Measurements from ENCODE around the gene EPHB2.

Gene EPHB2

GRCh38 chr1:22782406-22782805, 71.8 kb downstream of the EPHB2 start:
- no peaks in the 10 kb centered on the region for H3K27me3 ChIP-seq (ENCODE audit: control insufficient read depth, insufficient read depth, low read length)
- H3K4me3 ChIP-seq (ENCODE audit: low read depth, low read length), result no peak overlapping the region
- H3K27ac ChIP-seq (ENCODE audit: low read depth, low read length), result no peak overlapping the region
- H3K4me1 ChIP-seq (ENCODE audit: control insufficient read depth, insufficient read depth, low read length), result peaks cover 12% of the 10 kb centered on the region; the same call in 1 of the 2 replicates
- H3K9ac ChIP-seq (ENCODE audit: low read length), result no peak overlapping the region
- no peaks in the 10 kb centered on the region for H3K9me3 ChIP-seq (ENCODE audit: control insufficient read depth, insufficient read depth, low read depth, low read length)
- H3K36me3 ChIP-seq (ENCODE audit: control insufficient read depth, insufficient read depth, low read length), result no peaks in the 10 kb centered on the region

DNA sequence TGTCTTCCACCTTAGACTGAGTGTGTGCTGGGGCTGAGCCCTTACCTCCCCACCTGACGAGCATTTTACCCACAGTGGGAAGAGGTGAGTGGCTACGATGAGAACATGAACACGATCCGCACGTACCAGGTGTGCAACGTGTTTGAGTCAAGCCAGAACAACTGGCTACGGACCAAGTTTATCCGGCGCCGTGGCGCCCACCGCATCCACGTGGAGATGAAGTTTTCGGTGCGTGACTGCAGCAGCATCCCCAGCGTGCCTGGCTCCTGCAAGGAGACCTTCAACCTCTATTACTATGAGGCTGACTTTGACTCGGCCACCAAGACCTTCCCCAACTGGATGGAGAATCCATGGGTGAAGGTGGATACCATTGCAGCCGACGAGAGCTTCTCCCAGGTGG, 73.7 kb downstream of the EPHB2 start:
- Histone ChIP-seq H3K4me3 (ENCODE audit: low read depth, low read length) (no peak overlapping the region), H3K4me1 (ENCODE audit: control insufficient read depth, insufficient read depth, low read length) (peaks cover 11% of the 10 kb centered on the region; the same call in 1 of the 2 replicates), H3K27me3 (ENCODE audit: control insufficient read depth, insufficient read depth, low read length) (no peaks in the 10 kb centered on the region), H3K9ac (ENCODE audit: low read length) (no peak overlapping the region), H3K9me3 (ENCODE audit: control insufficient read depth, insufficient read depth, low read depth, low read length) (no peaks in the 10 kb centered on the region), H3K27ac (ENCODE audit: low read depth, low read length) (no peak overlapping the region), H3K36me3 (ENCODE audit: control insufficient read depth, insufficient read depth, low read length) (no peaks in the 10 kb centered on the region)

DNA sequence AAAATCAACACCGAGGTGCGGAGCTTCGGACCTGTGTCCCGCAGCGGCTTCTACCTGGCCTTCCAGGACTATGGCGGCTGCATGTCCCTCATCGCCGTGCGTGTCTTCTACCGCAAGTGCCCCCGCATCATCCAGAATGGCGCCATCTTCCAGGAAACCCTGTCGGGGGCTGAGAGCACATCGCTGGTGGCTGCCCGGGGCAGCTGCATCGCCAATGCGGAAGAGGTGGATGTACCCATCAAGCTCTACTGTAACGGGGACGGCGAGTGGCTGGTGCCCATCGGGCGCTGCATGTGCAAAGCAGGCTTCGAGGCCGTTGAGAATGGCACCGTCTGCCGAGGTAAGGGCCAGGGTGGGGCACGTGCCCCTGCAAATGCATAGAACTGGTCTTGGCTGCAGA, 74.1 kb downstream of the EPHB2 start:
- Histone ChIP-seq H3K9ac (ENCODE audit: low read length) (no peak overlapping the region), H3K4me3 (ENCODE audit: low read depth, low read length) (no peak overlapping the region), H3K27ac (ENCODE audit: low read depth, low read length) (no peak overlapping the region), H3K9me3 (ENCODE audit: control insufficient read depth, insufficient read depth, low read depth, low read length) (no peaks in the 10 kb centered on the region), H3K4me1 (ENCODE audit: control insufficient read depth, insufficient read depth, low read length) (peaks cover 15% of the 10 kb centered on the region), H3K36me3 (ENCODE audit: control insufficient read depth, insufficient read depth, low read length) (no peaks in the 10 kb centered on the region), H3K27me3 (ENCODE audit: control insufficient read depth, insufficient read depth, low read length) (no peaks in the 10 kb centered on the region)

DNA sequence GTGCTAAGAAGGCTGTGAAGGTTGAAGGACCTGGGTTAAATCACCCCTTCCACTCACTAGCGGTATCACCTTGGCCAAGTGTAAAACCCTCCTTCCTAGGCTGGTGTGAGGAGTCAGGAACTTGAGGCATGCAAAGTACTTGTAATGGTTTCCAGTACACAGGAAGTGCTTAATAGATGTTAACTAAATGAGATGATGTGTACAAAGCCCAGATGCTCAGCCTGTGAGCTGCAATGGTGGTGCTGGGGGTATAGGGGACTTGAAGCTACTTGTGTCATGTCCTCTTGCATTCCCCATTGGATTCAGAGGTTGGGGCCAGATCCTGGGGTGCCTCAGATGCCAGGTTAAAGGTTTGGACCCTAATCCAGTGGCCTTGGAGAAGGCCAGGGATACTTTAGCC, 75.5 kb downstream of the EPHB2 start:
- no peak overlapping the region for H3K4me3 ChIP-seq (ENCODE audit: low read depth, low read length)
- no peak overlapping the region for H3K9ac ChIP-seq (ENCODE audit: low read length)
- no peak overlapping the region for H3K27ac ChIP-seq (ENCODE audit: low read depth, low read length)
- H3K4me1 ChIP-seq (ENCODE audit: control insufficient read depth, insufficient read depth, low read length), result peaks cover 22% of the 10 kb centered on the region
- H3K36me3 ChIP-seq (ENCODE audit: control insufficient read depth, insufficient read depth, low read length), result no peaks in the 10 kb centered on the region
- no peaks in the 10 kb centered on the region for H3K27me3 ChIP-seq (ENCODE audit: control insufficient read depth, insufficient read depth, low read length)
- no peaks in the 10 kb centered on the region for H3K9me3 ChIP-seq (ENCODE audit: control insufficient read depth, insufficient read depth, low read depth, low read length)

DNA sequence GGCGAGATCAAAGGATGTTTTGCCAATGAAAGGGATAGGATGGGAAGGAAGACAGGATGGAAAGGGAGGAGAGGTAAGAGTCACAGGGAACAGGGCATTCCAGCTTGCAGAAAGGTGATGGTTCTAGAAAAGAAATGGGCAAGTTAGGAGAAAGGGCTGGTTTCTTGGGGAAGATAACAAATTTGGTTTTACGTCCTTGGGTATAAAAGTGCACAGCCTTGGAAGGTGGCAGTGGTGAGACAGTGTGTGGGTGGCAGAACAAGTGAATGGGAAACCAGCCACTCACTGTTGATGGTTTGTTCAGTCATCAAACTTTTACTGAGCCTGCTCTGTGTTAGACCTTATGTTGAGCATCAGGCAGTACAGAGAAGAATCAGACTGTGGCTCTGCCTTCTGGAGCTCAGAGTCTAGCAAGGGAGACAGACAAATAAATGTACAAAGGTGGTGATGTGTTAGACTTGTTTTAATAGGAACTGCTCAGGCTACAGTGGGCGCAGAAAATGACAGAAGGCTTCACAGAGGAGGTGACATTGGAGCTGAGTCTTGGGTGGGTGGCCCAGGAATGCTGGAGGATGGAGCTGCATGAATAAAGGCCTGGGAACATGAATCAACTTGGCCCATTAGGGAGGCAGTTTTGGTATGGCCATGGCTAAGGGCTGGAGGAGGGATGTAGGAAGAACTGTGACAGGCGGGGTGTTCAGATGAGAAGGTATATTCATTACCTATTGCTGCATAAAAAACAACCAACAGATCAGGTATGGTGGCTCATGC, 76.3 kb downstream of the EPHB2 start:
- no peak overlapping the region for H3K4me3 ChIP-seq (ENCODE audit: low read depth, low read length)
- H3K9me3 ChIP-seq (ENCODE audit: control insufficient read depth, insufficient read depth, low read depth, low read length), result no peaks in the 10 kb centered on the region
- H3K36me3 ChIP-seq (ENCODE audit: control insufficient read depth, insufficient read depth, low read length), result no peaks in the 10 kb centered on the region
- no peaks in the 10 kb centered on the region for H3K27me3 ChIP-seq (ENCODE audit: control insufficient read depth, insufficient read depth, low read length)
- no peak overlapping the region for H3K27ac ChIP-seq (ENCODE audit: low read depth, low read length)
- H3K9ac ChIP-seq (ENCODE audit: low read length), result no peak overlapping the region
- peaks cover 22% of the 10 kb centered on the region for H3K4me1 ChIP-seq (ENCODE audit: control insufficient read depth, insufficient read depth, low read length)

GRCh38 chr1:22787636-22788035, 77.0 kb downstream of the EPHB2 start:
- H3K4me1 ChIP-seq (ENCODE audit: control insufficient read depth, insufficient read depth, low read length), result peaks cover 22% of the 10 kb centered on the region
- H3K4me3 ChIP-seq (ENCODE audit: low read depth, low read length), result no peak overlapping the region
- H3K27me3 ChIP-seq (ENCODE audit: control insufficient read depth, insufficient read depth, low read length), result no peaks in the 10 kb centered on the region
- H3K9ac ChIP-seq (ENCODE audit: low read length), result no peak overlapping the region
- no peaks in the 10 kb centered on the region for H3K9me3 ChIP-seq (ENCODE audit: control insufficient read depth, insufficient read depth, low read depth, low read length)
- H3K36me3 ChIP-seq (ENCODE audit: control insufficient read depth, insufficient read depth, low read length), result no peaks in the 10 kb centered on the region
- no peak overlapping the region for H3K27ac ChIP-seq (ENCODE audit: low read depth, low read length)

DNA sequence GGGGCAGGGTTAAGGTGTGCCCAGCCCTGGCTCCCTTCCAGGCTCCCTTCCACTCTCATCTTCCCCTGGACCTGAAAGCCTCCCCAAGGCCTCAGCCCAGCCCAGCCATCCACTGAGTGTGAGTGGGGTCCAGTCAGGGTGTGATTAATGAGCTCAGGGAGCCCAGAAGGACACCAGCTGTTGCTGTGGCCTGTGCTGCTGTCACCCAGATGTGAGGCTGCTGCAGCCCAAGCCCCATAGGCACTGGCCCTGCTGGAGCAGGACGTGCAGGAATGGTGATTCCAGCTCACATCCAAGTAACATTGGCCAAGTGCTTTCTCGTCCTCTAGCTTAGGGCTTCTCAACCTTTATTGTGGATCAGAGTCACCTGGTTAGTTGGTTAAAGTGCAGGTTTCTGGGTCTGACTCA, 77.6 kb downstream of the EPHB2 start:
- H3K4me1 ChIP-seq (ENCODE audit: control insufficient read depth, insufficient read depth, low read length), result peaks cover 26% of the 10 kb centered on the region
- H3K4me3 ChIP-seq (ENCODE audit: low read depth, low read length), result no peak overlapping the region
- H3K27me3 ChIP-seq (ENCODE audit: control insufficient read depth, insufficient read depth, low read length), result no peaks in the 10 kb centered on the region
- H3K27ac ChIP-seq (ENCODE audit: low read depth, low read length), result no peak overlapping the region
- H3K9me3 ChIP-seq (ENCODE audit: control insufficient read depth, insufficient read depth, low read depth, low read length), result no peaks in the 10 kb centered on the region
- no peak overlapping the region for H3K9ac ChIP-seq (ENCODE audit: low read length)
- H3K36me3 ChIP-seq (ENCODE audit: control insufficient read depth, insufficient read depth, low read length), result no peaks in the 10 kb centered on the region

- no peaks in the 10 kb centered on the region for H3K36me3 ChIP-seq (ENCODE audit: control insufficient read depth, insufficient read depth, low read length)
- H3K4me3 ChIP-seq (ENCODE audit: low read depth, low read length), result no peak overlapping the region
- H3K9me3 ChIP-seq (ENCODE audit: control insufficient read depth, insufficient read depth, low read depth, low read length), result no peaks in the 10 kb centered on the region
- no peak overlapping the region for H3K9ac ChIP-seq (ENCODE audit: low read length)
- H3K27ac ChIP-seq (ENCODE audit: low read depth, low read length), result no peak overlapping the region
- peaks cover 29% of the 10 kb centered on the region for H3K4me1 ChIP-seq (ENCODE audit: control insufficient read depth, insufficient read depth, low read length)
- H3K27me3 ChIP-seq (ENCODE audit: control insufficient read depth, insufficient read depth, low read length), result no peaks in the 10 kb centered on the region
Measured at GRCh38 chr1:22789356-22789994, 78.8 kb downstream of the EPHB2 start.

GRCh38 chr1:22790232-22791008, 79.8 kb downstream of the EPHB2 start:
- Histone ChIP-seq H3K4me3 (ENCODE audit: low read depth, low read length) (no peak overlapping the region), H3K9me3 (ENCODE audit: control insufficient read depth, insufficient read depth, low read depth, low read length) (no peaks in the 10 kb centered on the region), H3K9ac (ENCODE audit: low read length) (no peak overlapping the region), H3K27me3 (ENCODE audit: control insufficient read depth, insufficient read depth, low read length) (no peaks in the 10 kb centered on the region), H3K27ac (ENCODE audit: low read depth, low read length) (no peak overlapping the region), H3K4me1 (ENCODE audit: control insufficient read depth, insufficient read depth, low read length) (peaks cover 36% of the 10 kb centered on the region), H3K36me3 (ENCODE audit: control insufficient read depth, insufficient read depth, low read length) (no peaks in the 10 kb centered on the region)

DNA sequence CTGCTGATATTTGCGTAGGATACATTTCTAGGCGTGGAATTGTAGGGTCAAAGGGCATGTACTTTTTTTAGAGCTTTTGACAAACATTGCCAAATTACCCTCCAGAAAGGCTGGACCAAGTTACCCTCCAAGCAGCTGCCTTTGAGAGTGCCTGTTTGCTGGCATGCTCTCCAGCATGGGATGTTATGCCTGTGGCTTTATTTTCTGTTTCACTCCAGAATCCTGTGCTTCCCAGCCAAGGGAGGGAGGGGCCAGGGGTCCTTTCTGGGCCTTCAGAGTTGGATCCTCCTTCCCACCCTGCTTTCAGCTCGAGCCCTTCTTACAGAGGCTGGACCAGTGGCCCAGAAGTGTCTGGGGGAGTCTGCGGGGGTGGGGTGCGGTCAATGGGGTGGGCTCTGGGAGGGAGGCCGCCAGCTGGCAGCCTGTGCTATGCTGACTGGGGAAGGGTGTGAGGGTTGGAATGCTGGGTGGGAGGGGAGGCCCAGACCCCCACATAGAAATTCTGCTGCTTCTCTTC, 81.2 kb downstream of the EPHB2 start:
- H3K4me3 ChIP-seq (ENCODE audit: low read depth, low read length), result no peak overlapping the region
- no peaks in the 10 kb centered on the region for H3K36me3 ChIP-seq (ENCODE audit: control insufficient read depth, insufficient read depth, low read length)
- peaks cover 40% of the 10 kb centered on the region for H3K4me1 ChIP-seq (ENCODE audit: control insufficient read depth, insufficient read depth, low read length)
- H3K9me3 ChIP-seq (ENCODE audit: control insufficient read depth, insufficient read depth, low read depth, low read length), result no peaks in the 10 kb centered on the region
- no peak overlapping the region for H3K9ac ChIP-seq (ENCODE audit: low read length)
- H3K27ac ChIP-seq (ENCODE audit: low read depth, low read length), result no peak overlapping the region
- H3K27me3 ChIP-seq (ENCODE audit: control insufficient read depth, insufficient read depth, low read length), result no peaks in the 10 kb centered on the region
